ENCODE measurements around the gene VASN.
"Not testable (repeated sequence)": the region's sequence is repeated elsewhere in the genome, so short reads cannot be mapped to it uniquely, and the experiment has no call there.

Gene VASN

DNA sequence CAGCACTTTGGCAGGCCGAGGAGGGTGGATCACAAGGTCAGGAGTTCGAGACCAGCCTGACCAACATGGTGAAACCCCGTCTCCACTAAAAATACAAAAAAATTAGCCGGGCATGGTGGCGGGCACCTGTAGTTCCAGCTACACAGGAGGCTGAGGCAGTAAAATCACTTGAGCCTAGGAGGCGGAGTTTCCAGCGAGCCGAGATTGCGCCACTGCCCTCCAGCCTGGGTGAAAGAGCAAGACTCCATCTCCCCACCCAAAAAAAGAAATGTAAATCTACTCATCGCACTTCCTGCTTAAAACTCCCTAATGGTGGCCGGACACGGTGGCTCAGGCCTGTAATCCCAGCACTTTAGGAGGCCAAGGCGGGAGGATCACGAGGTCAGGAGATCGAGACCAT lies 22.2 kb downstream of the VASN start:
- DNase-seq (ENCODE audit: low read depth, low spot score), result not testable (repeated sequence)

DNA sequence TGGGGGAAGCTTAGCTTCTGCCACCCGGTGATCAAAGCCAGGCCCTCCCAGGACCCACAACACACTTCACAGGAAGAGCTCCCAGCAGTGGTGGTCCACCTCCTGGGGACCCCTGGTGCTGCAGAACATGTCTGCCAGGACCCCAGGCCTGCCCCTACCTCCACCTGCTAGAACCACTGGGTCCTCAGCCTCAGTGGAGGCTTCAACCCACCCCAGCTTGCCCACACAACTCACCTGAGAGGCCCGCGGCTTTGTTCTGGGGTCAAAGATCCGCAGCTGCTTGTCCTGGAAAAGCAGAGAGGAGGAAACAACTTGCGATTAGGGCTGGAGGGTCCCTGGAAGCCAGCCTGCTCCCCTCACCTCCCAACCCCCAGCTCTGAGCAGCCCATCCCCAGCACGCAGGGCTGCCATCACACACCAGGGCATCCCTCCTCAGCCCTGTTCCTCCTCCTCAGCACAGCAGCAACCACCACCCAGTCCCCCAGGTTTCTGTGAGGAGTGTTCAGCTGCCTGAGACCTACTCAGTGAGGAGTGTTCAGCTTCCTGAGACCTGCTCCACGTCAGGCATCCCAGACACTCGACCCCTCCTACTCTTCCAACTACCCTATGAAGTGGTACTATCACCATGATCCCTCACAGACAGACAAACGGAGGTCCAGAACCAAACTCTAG lies 23.5 kb downstream of the VASN start:
- Histone ChIP-seq H3K4me3 (ENCODE audit: low read length) (no peak overlapping the region), H3K27me3 (ENCODE audit: control insufficient read depth, insufficient read depth, low read length) (no peaks in the 10 kb centered on the region), H3K36me3 (ENCODE audit: control insufficient read depth, insufficient read depth, low read length) (no peaks in the 10 kb centered on the region), H3K9me3 (ENCODE audit: control insufficient read depth, insufficient read depth, low read length) (no peaks in the 10 kb centered on the region), H3K4me1 (ENCODE audit: control insufficient read depth, insufficient read depth, low read length) (peaks cover 18% of the 10 kb centered on the region), H3K27ac (ENCODE audit: low read length) (no peak overlapping the region)
- no peak for DNase-seq (ENCODE audit: low read depth, low spot score)
- no CpG with 5 or more reads among the region's 9 CpGs for WGBS (ENCODE audit: insufficient coverage, insufficient read length)

More for the DNA sequence above, 22.2 kb downstream of the VASN start:
- H3K27ac ChIP-seq (ENCODE audit: low read length); H3K4me3 ChIP-seq (ENCODE audit: low read length); H3K9me3 ChIP-seq (ENCODE audit: control insufficient read depth, insufficient read depth, low read length); H3K36me3 ChIP-seq (ENCODE audit: control insufficient read depth, insufficient read depth, low read length); H3K27me3 ChIP-seq (ENCODE audit: control insufficient read depth, insufficient read depth, low read length): not testable (repeated sequence)
- peaks cover 24% of the 10 kb centered on the region for H3K4me1 ChIP-seq (ENCODE audit: control insufficient read depth, insufficient read depth, low read length)
- WGBS (ENCODE audit: insufficient coverage, insufficient read length), result no CpG with 5 or more reads among the region's 15 CpGs

DNA sequence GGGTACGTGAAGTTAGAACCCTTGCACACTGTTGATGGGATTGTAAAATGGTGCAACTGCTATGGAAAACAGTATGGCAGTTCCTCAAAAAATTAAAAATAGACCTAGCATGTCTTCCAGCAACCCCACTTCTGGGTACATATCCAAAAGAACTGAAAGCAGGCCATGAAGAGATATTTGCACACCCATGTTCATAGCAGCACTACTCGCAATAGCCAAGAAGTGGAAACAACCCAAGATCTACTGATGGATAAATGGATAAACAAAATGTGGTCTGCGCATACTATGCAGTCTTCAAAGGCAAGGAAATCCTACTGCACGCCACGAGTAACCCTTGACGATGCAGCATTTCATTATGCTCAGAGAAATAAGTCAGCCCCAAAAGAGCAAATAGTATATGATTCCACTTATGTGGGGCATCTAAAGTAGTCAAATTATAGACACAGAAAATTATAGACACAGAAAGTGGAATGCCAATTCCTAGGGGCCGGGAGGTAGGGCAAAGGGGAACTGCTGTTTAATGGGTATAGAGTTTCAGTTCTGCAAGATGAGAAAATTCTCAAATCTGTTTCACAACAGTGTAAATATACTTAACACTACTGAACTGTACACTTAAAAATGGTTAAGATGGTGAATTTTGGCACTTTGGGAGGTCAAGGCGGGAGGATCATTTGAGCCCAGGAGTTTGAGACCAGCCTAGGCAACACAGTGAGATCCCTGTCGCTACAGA lies 27.5 kb downstream of the VASN start:
- no peaks in the 10 kb centered on the region for H3K27me3 ChIP-seq (ENCODE audit: control insufficient read depth, insufficient read depth, low read length)
- no peak overlapping the region for H3K4me3 ChIP-seq (ENCODE audit: low read length)
- no peaks in the 10 kb centered on the region for H3K9me3 ChIP-seq (ENCODE audit: control insufficient read depth, insufficient read depth, low read length)
- whole genome bisulfite sequencing (ENCODE audit: insufficient coverage, insufficient read length), result no CpG with 5 or more reads among the region's 9 CpGs
- no peak for DNase-seq (ENCODE audit: low read depth, low spot score)
- no peaks in the 10 kb centered on the region for H3K36me3 ChIP-seq (ENCODE audit: control insufficient read depth, insufficient read depth, low read length)
- H3K27ac ChIP-seq (ENCODE audit: low read length), result no peak overlapping the region
- no peaks in the 10 kb centered on the region for H3K4me1 ChIP-seq (ENCODE audit: control insufficient read depth, insufficient read depth, low read length)

DNA sequence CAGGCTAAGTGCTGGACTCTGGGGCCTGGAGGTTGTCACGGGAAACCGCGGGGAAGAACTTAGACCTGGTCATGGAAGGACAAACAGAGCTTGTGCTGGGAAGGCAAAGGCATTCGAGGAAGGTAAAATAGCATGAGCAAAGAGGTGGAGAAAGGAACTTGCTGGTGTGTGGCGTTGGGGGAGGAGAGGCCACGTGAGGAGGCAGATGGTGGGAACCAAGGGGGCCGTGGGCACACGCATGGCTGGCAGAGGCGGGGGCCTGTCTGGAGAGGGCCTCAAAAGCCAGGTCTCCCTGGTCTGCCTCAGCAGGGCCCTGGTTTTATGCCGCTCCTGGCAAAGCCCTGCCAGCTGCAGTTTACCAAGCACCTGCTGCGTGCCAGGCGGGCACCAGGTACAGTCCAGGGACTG lies 29.4 kb downstream of the VASN start:
- no peak overlapping the region for H3K27ac ChIP-seq (ENCODE audit: low read length)
- H3K27me3 ChIP-seq (ENCODE audit: control insufficient read depth, insufficient read depth, low read length), result no peaks in the 10 kb centered on the region
- H3K36me3 ChIP-seq (ENCODE audit: control insufficient read depth, insufficient read depth, low read length), result no peaks in the 10 kb centered on the region; the same call in 1 of the 2 replicates
- DNase-seq (ENCODE audit: low read depth, low spot score), result no peak
- no peak overlapping the region for H3K4me3 ChIP-seq (ENCODE audit: low read length)
- H3K9me3 ChIP-seq (ENCODE audit: control insufficient read depth, insufficient read depth, low read length), result no peaks in the 10 kb centered on the region
- no peaks in the 10 kb centered on the region for H3K4me1 ChIP-seq (ENCODE audit: control insufficient read depth, insufficient read depth, low read length)
- WGBS (ENCODE audit: insufficient coverage, insufficient read length), result no CpG with 5 or more reads among the region's 12 CpGs

DNA sequence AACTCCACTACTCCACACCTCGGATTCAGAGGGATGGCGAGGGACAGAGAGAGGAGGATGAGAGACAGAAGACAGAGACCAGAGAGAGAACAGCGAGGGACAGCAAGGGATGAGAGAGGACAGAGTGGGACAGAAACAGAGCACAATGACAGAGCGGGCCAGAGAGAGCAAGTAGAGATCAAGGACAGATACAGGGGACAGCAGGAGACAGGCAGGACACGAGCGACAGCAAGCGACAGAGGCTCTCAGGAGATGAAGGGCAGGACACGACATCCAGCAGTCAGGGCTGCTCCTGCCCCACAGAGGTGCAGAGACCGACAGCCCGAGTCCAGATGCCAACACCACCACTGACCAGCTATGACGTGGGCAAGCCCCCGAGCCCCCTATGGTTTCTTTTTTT lies 29.9 kb downstream of the VASN start:
- H3K36me3 ChIP-seq (ENCODE audit: control insufficient read depth, insufficient read depth, low read length), result no peaks in the 10 kb centered on the region; the same call in 1 of the 2 replicates
- H3K27ac ChIP-seq (ENCODE audit: low read length), result no peak overlapping the region
- no peaks in the 10 kb centered on the region for H3K27me3 ChIP-seq (ENCODE audit: control insufficient read depth, insufficient read depth, low read length)
- no CpG with 5 or more reads among the region's 12 CpGs for WGBS (ENCODE audit: insufficient coverage, insufficient read length)
- H3K4me1 ChIP-seq (ENCODE audit: control insufficient read depth, insufficient read depth, low read length), result no peaks in the 10 kb centered on the region
- no peak overlapping the region for H3K4me3 ChIP-seq (ENCODE audit: low read length)
- no peak for DNase-seq (ENCODE audit: low read depth, low spot score)
- no peaks in the 10 kb centered on the region for H3K9me3 ChIP-seq (ENCODE audit: control insufficient read depth, insufficient read depth, low read length)

DNA sequence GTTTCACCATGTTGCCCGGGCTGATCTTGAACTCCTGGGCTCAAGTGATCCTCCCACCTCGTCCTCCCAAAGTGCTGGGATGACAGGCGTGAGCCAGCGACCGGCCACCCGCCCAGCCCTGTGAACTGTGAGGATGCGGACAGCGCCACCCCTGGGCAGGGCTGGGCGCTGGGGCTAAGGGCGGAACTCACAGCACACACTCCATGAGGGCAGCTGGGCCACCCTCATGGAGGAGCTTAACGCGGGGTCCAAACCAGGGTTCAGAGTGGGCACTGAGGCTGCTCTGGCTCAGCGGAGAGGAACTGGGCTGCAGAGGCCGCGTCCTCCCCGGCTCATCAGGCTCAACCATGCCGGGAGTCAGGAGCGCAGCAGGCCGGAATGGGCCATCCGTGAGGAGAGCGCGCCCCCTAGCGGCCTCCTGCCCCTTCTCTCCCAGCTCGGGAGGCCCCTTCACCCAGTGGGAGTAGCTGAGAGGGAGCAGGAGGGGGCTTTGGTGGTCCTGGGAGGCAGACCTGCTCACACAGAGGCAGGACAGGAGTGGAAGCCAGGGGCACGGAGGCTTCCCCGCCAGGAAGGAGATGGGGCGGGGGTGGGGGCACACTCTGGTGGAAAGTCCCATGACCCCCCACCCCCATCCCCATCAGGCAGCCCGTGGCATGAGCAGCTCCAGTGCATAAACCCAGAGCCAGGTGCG lies 30.9 kb downstream of the VASN start:
- Histone ChIP-seq H3K9me3 (ENCODE audit: control insufficient read depth, insufficient read depth, low read length) (no peaks in the 10 kb centered on the region), H3K36me3 (ENCODE audit: control insufficient read depth, insufficient read depth, low read length) (no peaks in the 10 kb centered on the region; the same call in 1 of the 2 replicates), H3K4me3 (ENCODE audit: low read length) (no peak overlapping the region; the same call in 1 of the 2 replicates), H3K27ac (ENCODE audit: low read length) (no peak overlapping the region), H3K27me3 (ENCODE audit: control insufficient read depth, insufficient read depth, low read length) (no peaks in the 10 kb centered on the region), H3K4me1 (ENCODE audit: control insufficient read depth, insufficient read depth, low read length) (no peaks in the 10 kb centered on the region)
- no CpG with 5 or more reads among the region's 29 CpGs for WGBS (ENCODE audit: insufficient coverage, insufficient read length)
- DNase-seq (ENCODE audit: low read depth, low spot score), result no peak

DNA sequence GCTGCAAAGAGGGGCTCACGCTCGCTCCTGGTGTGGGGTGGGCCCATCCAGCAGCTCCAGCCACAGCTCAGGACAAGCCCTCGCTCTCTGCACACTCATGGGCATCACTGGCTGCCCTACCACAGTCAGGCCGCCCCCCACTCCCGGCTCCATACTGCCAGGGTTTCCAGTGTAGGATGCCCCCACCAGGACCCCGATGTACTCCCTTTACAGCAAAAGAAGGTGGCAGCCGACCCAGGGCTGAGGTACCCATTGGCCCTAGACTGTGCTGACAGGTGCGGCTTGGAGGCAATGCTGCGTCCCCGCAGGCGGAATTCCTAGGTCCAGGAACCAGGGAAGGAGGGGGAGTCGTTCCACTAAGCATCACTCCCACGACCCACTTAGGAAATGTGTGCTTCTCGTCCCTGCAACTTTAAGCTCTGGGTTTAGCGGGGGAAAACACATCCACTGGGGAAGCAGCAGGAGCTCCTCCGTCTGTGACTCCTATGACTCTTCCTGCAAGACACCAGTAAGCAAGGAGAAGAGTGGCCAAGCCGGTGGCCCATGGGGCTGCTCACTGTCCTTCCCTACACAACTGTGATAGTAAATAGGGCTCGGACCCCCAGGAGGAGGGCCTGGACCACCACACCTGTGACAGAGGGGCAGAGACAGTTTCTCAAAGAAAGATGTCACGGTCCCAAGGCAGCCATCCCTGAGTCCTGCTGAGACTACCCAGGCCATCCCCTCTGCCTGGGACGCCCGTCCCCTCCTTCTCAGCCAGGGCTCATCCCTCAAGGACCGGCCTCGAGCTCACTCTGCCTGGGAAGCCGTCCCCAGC lies 31.7 kb downstream of the VASN start:
- Histone ChIP-seq H3K36me3 (ENCODE audit: control insufficient read depth, insufficient read depth, low read length) (no peaks in the 10 kb centered on the region; the same call in 1 of the 2 replicates), H3K27me3 (ENCODE audit: control insufficient read depth, insufficient read depth, low read length) (no peaks in the 10 kb centered on the region), H3K27ac (ENCODE audit: low read length) (no peak overlapping the region), H3K9me3 (ENCODE audit: control insufficient read depth, insufficient read depth, low read length) (no peaks in the 10 kb centered on the region), H3K4me1 (ENCODE audit: control insufficient read depth, insufficient read depth, low read length) (no peaks in the 10 kb centered on the region), H3K4me3 (ENCODE audit: low read length) (no peak overlapping the region)
- WGBS (ENCODE audit: insufficient coverage, insufficient read length), result no CpG with 5 or more reads among the region's 24 CpGs
- no peak for DNase-seq (ENCODE audit: low read depth, low spot score)

DNA sequence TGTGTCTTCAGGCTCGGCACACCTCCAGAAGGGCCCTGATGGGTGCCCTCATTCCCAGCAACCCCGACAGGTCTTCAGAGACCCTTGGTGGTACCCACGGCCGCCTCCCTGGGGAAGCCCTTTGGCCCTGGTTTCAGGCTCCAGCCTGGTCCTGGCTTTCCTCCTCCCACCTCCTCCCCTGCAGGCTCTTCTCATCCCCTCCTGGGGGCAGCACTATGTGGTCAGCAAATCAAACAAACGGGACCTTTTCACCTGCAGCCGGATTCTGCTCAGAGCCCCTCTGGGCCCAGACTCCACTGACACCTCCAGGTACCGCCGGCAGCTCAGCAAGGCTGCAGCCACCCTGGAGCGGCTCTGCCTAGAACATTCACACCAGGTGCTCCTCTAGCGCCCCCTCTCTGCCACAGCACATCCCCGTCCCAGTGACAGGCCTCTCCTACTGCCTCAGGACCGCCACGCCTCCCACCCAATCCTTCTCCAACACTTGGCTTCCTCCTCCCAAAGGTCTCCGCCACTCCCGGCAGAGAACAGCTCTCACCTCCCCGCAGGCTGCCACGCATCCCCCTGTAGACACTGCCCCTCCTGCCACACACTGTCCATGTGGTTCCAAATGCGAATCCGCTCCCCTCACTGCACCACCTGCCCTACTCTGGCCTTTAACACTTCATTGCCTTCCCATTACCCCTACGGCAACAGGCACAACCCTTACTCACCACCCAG lies 32.8 kb downstream of the VASN start:
- Histone ChIP-seq H3K9me3 (ENCODE audit: control insufficient read depth, insufficient read depth, low read length) (no peaks in the 10 kb centered on the region), H3K4me3 (ENCODE audit: low read length) (no peak overlapping the region), H3K36me3 (ENCODE audit: control insufficient read depth, insufficient read depth, low read length) (no peaks in the 10 kb centered on the region; the same call in 1 of the 2 replicates), H3K27me3 (ENCODE audit: control insufficient read depth, insufficient read depth, low read length) (no peaks in the 10 kb centered on the region), H3K27ac (ENCODE audit: low read length) (no peak overlapping the region), H3K4me1 (ENCODE audit: control insufficient read depth, insufficient read depth, low read length) (no peaks in the 10 kb centered on the region)
- no peak for DNase-seq (ENCODE audit: low read depth, low spot score)
- no CpG with 5 or more reads among the region's 20 CpGs for WGBS (ENCODE audit: insufficient coverage, insufficient read length)

DNA sequence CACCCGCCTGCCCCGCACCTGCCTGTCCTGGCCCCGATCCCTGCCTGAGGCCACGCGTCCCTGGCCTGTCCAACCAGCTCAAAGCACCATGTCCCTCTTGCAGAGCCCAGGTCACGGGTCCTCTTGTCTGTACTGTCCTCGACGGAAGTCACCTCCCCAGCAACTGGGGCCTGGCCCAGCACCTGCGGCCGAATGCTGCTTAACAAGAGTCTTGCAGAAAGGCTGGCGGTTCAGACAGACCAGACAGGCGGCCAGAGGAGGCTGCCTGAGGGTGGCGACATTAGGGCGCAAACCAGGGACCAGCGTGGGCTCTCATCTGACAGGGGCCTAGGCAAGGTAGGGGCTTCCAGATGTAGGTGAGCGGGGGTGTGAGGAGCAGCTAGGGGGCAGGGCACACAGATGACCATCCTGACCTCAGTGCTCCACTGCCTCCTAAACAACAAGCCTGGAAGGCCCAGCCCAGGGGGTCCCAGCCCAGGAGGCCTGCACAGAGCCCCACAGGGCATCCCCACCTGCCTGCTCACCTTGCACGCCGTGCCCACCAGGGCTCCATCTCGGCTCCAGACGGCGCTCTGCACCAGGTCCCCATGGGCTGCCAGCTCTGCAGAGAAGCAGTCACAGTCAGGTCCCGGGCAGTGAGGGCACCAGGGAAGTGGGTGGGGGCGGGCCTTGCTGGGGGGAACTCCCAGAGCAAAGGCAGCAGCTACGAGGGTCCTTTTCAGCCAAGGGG lies 33.5 kb downstream of the VASN start:
- DNase-seq (ENCODE audit: low read depth, low spot score), result no peak
- no peaks in the 10 kb centered on the region; the same call in 1 of the 2 replicates for H3K36me3 ChIP-seq (ENCODE audit: control insufficient read depth, insufficient read depth, low read length)

More for the DNA sequence above, 33.5 kb downstream of the VASN start:
- Histone ChIP-seq H3K27ac (ENCODE audit: low read length) (no peak overlapping the region), H3K9me3 (ENCODE audit: control insufficient read depth, insufficient read depth, low read length) (no peaks in the 10 kb centered on the region), H3K4me1 (ENCODE audit: control insufficient read depth, insufficient read depth, low read length) (no peaks in the 10 kb centered on the region), H3K27me3 (ENCODE audit: control insufficient read depth, insufficient read depth, low read length) (no peaks in the 10 kb centered on the region), H3K4me3 (ENCODE audit: low read length) (no peak overlapping the region)
- no CpG with 5 or more reads among the region's 24 CpGs for WGBS (ENCODE audit: insufficient coverage, insufficient read length)

Data from iPS DF 6.9 (cell line).